Activated naive CD8-positive, alpha-beta T cell treated with anti-CD3 and anti-CD28 coated beads for 36 hours (primary cell): ENCODE data around the gene HCRTR1. TPM values are rescaled to one million over a fixed set of nuclear protein-coding genes. Genes with fewer than 3 reads are reported as not detected.
A peak's percentile ranks its signal among the peaks of the same experiment; 100 is the strongest.

Source experiments
- DNase-seq: peaks from one replicate; pipeline ENCODE4 v3.0.0; 2021
- H3K27ac Mint-ChIP-seq: one replicate; pipeline ENCODE4 v1.8.0; 2022; ENCODE audit warnings: mild to moderate bottlenecking, moderate library complexity, mixed read lengths
- H3K27me3 Mint-ChIP-seq: one replicate; pipeline ENCODE4 v1.8.0; 2022; ENCODE audit warnings: mild to moderate bottlenecking, mixed read lengths
- H3K36me3 Mint-ChIP-seq: one replicate; pipeline ENCODE4 v1.8.0; 2021; ENCODE audit warnings: mild to moderate bottlenecking, mixed read lengths
- H3K4me1 Mint-ChIP-seq: one replicate; pipeline ENCODE4 v1.8.0; 2021; ENCODE audit warnings: mixed read lengths
- H3K4me3 Mint-ChIP-seq: one replicate; pipeline ENCODE4 v1.8.0; 2022; ENCODE audit warnings: mild to moderate bottlenecking, moderate library complexity, mixed read lengths
- H3K9me3 Mint-ChIP-seq: one replicate; pipeline ENCODE4 v1.8.0; 2022; ENCODE audit warnings: mixed read lengths
- total RNA-seq, 2 experiments: library from RNA; stranded (reverse); gene quantifications; one replicate each; pipeline ENCODE4 v1.2.3, GENCODE V29; 2021

The HCRTR1 gene
- total RNA-seq, 2 experiments from 2014 or later: not detected

DNA sequence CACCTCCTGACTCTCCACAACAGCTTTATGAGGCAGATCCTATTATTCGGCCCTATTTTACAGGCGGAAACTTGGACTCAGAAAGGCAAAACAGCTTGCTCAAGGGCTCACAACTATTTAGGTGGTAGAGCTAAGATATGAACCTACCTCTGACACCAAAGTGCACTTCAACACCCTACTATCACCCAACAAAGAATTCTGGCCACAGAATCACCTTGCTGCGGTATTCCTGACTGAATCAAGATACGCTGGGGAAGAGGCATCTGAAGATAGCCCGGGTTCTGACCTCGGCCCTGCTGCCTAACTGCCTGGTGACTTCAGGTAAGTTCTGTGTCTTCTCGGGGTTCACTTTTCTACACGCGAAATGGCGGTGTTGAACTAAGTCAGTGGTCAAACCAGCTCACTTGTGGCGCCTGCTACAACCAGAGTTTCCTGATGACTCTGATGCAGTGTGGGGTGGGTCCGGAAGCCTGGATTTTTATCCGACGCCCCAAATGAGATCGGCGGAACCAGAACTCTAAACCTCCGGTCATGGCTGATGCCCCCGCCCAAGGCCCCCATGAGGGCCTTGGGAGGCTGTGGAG lies 26.6 kb downstream of the HCRTR1 start:
- DNase-seq: no peak
- H3K36me3 Mint-ChIP-seq: peaks cover 7% of the 10 kb centered on the region
- H3K27me3 Mint-ChIP-seq: no peaks in the 10 kb centered on the region
- H3K27ac Mint-ChIP-seq: peak overlapping the region; percentile 99
- no peaks in the 10 kb centered on the region for H3K9me3 Mint-ChIP-seq
- H3K4me3 Mint-ChIP-seq: peak overlapping the region; percentile 91
- peaks cover 16% of the 10 kb centered on the region for H3K4me1 Mint-ChIP-seq

- H3K4me1 Mint-ChIP-seq: peaks cover 16% of the 10 kb centered on the region
- DNase-seq: peak; percentile 99
Observed at GRCh38 chr1:31644560-31645273, 27.2 kb downstream of the HCRTR1 start, which contains the start of gene PEF1. Gene PEF1 (minus strand): TSS chr1:31644876. CDS start chr1:31644864, 12 bp downstream.

DNA sequence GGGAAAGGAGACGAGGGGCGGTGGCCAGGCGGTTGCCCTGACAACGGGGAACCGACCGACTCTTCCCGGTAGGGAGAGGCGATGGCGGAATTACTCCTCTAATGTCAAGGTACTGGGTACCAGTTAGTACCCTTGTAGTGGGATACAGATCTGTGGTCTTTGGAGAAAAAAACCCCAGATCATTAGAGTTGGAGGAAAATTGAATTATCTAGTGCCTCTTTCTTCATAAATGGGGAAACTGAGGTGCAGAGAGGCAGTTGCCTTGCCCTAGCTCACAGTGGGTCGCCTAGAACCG lies 27.7 kb downstream of the HCRTR1 start:
- Mint-ChIP-seq H3K9me3 (no peaks in the 10 kb centered on the region), H3K4me1 (peaks cover 16% of the 10 kb centered on the region), H3K27me3 (no peaks in the 10 kb centered on the region), H3K27ac (peak overlapping the region; percentile 99), H3K36me3 (peaks cover 7% of the 10 kb centered on the region), H3K4me3 (peak overlapping the region; percentile 91)
- no peak for DNase-seq

More at GRCh38 chr1:31644560-31645273, 27.2 kb downstream of the HCRTR1 start, which contains the start of gene PEF1:
- peaks cover 7% of the 10 kb centered on the region for H3K36me3 Mint-ChIP-seq
- peak within 1 kb of the TSS; percentile 91 for H3K4me3 Mint-ChIP-seq
- H3K27me3 Mint-ChIP-seq: no peaks in the 10 kb centered on the region
- H3K9me3 Mint-ChIP-seq: no peaks in the 10 kb centered on the region
- H3K27ac Mint-ChIP-seq: peak within 1 kb of the TSS; percentile 99

DNA sequence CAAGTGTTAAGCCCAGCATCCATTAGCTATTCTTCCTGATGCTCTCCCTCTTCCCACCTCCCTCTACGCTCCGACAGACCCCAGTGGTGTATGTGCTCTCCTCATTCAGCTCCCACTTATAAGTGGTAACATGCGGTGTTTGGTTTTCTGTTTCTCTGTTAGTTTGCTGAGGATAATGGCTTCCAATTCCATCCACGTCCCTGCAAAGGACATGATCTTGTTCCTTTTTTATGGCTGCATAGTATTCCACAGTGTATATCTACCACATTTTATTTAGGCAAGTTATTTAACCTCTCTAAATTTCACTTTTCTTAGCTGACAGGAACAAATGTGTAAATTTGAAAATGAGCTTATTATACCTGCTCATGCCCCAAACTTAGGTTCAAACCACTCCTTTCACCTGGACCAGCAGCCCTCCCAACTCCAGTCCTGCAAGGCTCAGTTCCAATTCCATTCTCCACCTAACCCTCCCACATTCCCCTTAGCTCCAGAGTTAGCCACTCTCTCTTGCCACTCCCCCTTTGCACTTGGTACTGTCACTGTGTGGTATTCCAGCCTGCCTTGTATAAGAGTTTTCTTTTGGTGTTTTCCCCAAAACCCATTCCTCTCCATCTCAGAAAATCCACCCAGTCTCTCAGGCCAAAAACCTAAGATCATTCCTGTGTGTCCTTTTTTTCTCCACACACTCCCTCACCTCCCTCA lies 28.9 kb downstream of the HCRTR1 start:
- Mint-ChIP-seq H3K4me3 (peak overlapping the region; percentile 91), H3K4me1 (peaks cover 16% of the 10 kb centered on the region), H3K27me3 (no peaks in the 10 kb centered on the region), H3K27ac (peak overlapping the region; percentile 55), H3K9me3 (no peaks in the 10 kb centered on the region), H3K36me3 (peaks cover 7% of the 10 kb centered on the region)
- DNase-seq: no peak

GRCh38 chr1:31647106-31647505 lies 29.6 kb downstream of the HCRTR1 start:
- H3K9me3 Mint-ChIP-seq: no peaks in the 10 kb centered on the region
- H3K36me3 Mint-ChIP-seq: peaks cover 6% of the 10 kb centered on the region
- H3K27ac Mint-ChIP-seq: no peak overlapping the region
- DNase-seq: no peak
- peaks cover 16% of the 10 kb centered on the region for H3K4me1 Mint-ChIP-seq
- H3K27me3 Mint-ChIP-seq: no peaks in the 10 kb centered on the region
- H3K4me3 Mint-ChIP-seq: no peak overlapping the region

DNA sequence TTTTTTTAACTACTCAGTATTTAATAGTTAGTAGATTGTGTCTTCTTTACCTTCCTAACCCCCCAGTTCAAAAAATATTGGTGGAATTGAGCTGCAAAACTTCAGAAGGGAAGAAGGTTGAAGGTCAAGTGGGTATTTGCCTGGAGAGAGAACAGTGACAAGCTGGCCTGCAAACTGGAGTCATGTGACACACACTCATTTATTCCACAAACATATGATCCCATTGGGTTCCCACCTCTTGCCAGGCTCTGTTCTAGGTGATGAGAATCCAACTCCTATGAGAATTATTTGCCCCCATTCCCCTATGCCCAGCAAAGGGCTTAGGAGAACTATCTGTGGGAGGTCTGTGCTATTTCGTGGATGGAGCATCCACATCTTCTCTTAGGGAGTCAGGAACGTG lies 30.7 kb downstream of the HCRTR1 start:
- no peak overlapping the region for H3K4me3 Mint-ChIP-seq
- H3K36me3 Mint-ChIP-seq: peaks cover 6% of the 10 kb centered on the region
- H3K27ac Mint-ChIP-seq: no peak overlapping the region
- DNase-seq: no peak
- peaks cover 16% of the 10 kb centered on the region for H3K4me1 Mint-ChIP-seq
- H3K9me3 Mint-ChIP-seq: no peaks in the 10 kb centered on the region
- H3K27me3 Mint-ChIP-seq: no peaks in the 10 kb centered on the region

DNA sequence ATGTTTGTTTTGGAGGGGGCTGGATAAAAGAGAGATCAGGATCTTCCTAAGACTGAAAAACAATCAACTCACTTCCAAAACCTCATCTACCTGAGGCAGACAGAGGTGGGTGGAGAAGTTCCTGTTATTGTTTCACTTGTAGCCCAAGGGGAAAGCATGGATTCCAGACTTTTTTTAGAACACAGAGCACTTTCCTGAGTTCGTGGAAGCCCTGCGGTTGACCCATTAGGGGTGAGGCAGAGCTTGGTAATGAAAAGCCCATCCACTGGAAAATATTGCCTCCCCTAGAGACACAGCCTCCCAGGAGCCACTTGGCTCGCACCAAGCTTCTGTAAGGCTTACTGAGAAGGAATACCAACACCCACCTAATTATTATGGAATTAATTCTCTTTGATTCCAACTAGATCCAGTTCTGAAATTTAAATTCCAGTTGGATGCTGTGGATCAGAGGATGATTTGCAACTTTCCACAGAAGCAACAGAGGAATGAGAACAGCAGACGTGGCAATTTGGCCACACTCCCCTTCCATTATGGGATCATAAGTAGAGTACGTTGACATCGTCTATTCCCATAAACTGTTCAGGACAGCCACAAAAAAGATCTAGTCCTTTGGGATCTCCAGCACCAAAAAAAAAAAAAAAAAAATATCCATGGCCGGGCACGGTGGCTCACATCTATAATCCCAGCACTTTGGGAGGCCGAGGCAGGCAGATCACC lies 31.3 kb downstream of the HCRTR1 start:
- no peak for DNase-seq
- Mint-ChIP-seq H3K27me3 (no peaks in the 10 kb centered on the region), H3K36me3 (peaks cover 4% of the 10 kb centered on the region), H3K27ac (no peak overlapping the region), H3K9me3 (no peaks in the 10 kb centered on the region), H3K4me3 (no peak overlapping the region), H3K4me1 (peaks cover 11% of the 10 kb centered on the region)

DNA sequence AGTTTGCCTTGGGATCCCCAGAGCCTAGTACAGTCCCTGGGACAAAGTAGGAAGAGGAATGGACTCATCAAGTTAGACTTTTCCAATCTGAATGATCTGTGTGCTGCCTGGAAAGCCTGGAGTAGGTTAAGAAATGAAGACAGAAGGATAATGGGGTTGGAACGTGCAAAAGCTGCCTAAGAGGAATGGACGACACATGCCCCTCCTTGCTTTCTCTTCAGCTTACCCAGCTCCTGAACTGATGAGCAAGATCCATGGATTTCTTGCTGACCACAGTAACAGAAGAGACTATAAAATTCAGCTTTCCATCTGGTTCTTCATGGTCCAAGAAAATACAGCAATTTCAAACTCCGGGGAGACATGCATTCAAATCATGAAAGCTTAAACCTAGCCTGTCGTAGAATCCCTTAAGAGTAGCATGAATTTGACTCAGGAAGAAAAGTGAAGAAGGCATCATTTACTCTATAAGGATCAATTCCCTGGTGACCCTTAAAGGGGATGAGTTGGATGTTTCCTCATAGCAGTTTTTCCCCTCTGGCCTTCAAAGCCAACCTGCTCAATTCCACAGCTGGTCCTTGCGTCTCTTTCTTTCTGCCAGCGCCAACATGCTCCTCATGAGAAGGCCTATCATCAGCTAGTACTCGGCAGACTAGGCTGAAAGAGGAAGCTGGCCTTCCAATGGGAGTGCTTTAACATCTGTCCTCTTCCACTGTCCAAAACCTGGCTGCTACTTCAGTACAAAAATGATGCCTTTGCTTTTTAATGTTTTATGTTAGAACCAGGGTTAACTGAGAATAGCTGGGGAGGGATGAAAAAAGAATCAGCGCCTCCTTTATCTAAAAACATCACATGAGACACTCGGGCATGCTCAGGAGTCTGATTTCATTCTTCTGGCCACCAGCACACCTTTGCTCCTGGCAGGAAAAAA lies 32.9 kb downstream of the HCRTR1 start:
- H3K27ac Mint-ChIP-seq: no peak overlapping the region
- peaks cover 2% of the 10 kb centered on the region for H3K36me3 Mint-ChIP-seq
- H3K4me3 Mint-ChIP-seq: no peak overlapping the region

GRCh38 chr1:31651089-31651420 lies 33.6 kb downstream of the HCRTR1 start:
- DNase-seq: no peak
- H3K4me3 Mint-ChIP-seq: no peak overlapping the region
- H3K36me3 Mint-ChIP-seq: peaks cover 2% of the 10 kb centered on the region
- no peak overlapping the region for H3K27ac Mint-ChIP-seq
- no peaks in the 10 kb centered on the region for H3K27me3 Mint-ChIP-seq
- no peaks in the 10 kb centered on the region for H3K9me3 Mint-ChIP-seq
- H3K4me1 Mint-ChIP-seq: peaks cover 3% of the 10 kb centered on the region

More for the DNA sequence above, 32.9 kb downstream of the HCRTR1 start:
- H3K9me3 Mint-ChIP-seq: no peaks in the 10 kb centered on the region
- DNase-seq: no peak
- peaks cover 7% of the 10 kb centered on the region for H3K4me1 Mint-ChIP-seq
- H3K27me3 Mint-ChIP-seq: no peaks in the 10 kb centered on the region

- Mint-ChIP-seq H3K4me3 (no peak overlapping the region), H3K36me3 (peaks cover 1% of the 10 kb centered on the region), H3K9me3 (no peaks in the 10 kb centered on the region), H3K27me3 (no peaks in the 10 kb centered on the region), H3K27ac (no peak overlapping the region), H3K4me1 (no peaks in the 10 kb centered on the region)
- DNase-seq: no peak
Observed at GRCh38 chr1:31651766-31652165, 34.3 kb downstream of the HCRTR1 start.

- Mint-ChIP-seq H3K9me3 (no peaks in the 10 kb centered on the region), H3K27me3 (no peaks in the 10 kb centered on the region), H3K27ac (no peak overlapping the region), H3K4me1 (no peaks in the 10 kb centered on the region), H3K4me3 (no peak overlapping the region), H3K36me3 (no peaks in the 10 kb centered on the region)
- no peak for DNase-seq
Observed at GRCh38 chr1:31652891-31653499, 35.5 kb downstream of the HCRTR1 start.

- no peaks in the 10 kb centered on the region for H3K9me3 Mint-ChIP-seq
- no peak overlapping the region for H3K4me3 Mint-ChIP-seq
- DNase-seq: no peak
- no peak overlapping the region for H3K27ac Mint-ChIP-seq
- H3K36me3 Mint-ChIP-seq: no peaks in the 10 kb centered on the region
- no peaks in the 10 kb centered on the region for H3K4me1 Mint-ChIP-seq
- H3K27me3 Mint-ChIP-seq: no peaks in the 10 kb centered on the region
Observed at GRCh38 chr1:31653717-31654473, 36.4 kb downstream of the HCRTR1 start.

DNA sequence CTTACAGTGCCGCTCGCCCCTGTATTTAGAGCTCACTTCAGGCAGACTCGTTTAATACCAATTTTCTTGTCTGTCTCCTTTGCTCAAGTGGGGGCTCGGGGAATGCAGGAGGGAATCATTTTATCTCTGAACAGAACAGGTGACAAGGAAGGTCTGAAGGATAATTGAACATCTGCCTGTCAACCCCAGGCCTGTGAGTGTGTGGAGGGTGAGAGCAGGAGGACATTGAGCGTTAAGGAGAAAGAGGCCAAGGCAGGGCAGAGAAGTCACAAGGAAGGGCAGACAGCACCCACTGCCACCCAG lies 36.9 kb downstream of the HCRTR1 start:
- H3K36me3 Mint-ChIP-seq: no peaks in the 10 kb centered on the region

DNA sequence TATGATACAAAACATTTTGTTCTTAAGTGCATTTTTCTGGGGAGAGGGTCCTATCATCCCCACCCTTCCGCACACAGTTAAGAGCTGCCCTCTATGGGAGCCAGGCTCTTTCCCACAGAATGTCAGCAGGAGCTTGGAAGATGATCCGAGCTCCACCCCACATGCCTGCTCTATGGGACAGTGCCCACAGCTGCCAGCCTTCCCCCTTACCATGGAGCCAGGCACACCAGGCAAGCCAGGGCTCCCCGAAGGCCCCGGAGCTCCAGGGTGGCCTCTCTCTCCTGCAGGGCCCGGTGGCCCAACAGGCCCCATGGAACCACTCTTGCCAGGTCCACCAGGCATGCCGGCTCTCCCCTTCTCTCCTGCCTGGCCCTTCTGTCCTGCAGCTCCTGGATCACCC lies 37.6 kb downstream of the HCRTR1 start:
- Mint-ChIP-seq H3K9me3 (no peaks in the 10 kb centered on the region), H3K36me3 (no peaks in the 10 kb centered on the region), H3K4me3 (no peak overlapping the region), H3K27ac (no peak overlapping the region), H3K27me3 (no peaks in the 10 kb centered on the region), H3K4me1 (no peaks in the 10 kb centered on the region)
- DNase-seq: no peak

More for the DNA sequence above, 36.9 kb downstream of the HCRTR1 start:
- no peaks in the 10 kb centered on the region for H3K27me3 Mint-ChIP-seq
- no peak overlapping the region for H3K27ac Mint-ChIP-seq
- H3K9me3 Mint-ChIP-seq: no peaks in the 10 kb centered on the region
- no peak overlapping the region for H3K4me3 Mint-ChIP-seq
- no peaks in the 10 kb centered on the region for H3K4me1 Mint-ChIP-seq
- no peak for DNase-seq
